ENCODE measurements around the gene EMILIN1. TPM values are rescaled to one million over a fixed set of nuclear protein-coding genes. Genes with fewer than 3 reads are reported as not detected.
A peak's percentile ranks its signal among the peaks of the same experiment; 100 is the strongest.

EMILIN1 gene
- total RNA-seq, 6 experiments from 2014 or later, result 144 to 208 (median 183) TPM

- H3K36me3 Mint-ChIP-seq (ENCODE audit: low read depth), result peaks cover 9% of the 10 kb centered on the region; the same call in 1 of the 2 replicates
- peaks cover 3% of the 10 kb centered on the region for H3K27me3 Mint-ChIP-seq (ENCODE audit: insufficient read depth)
- H3K9me3 Mint-ChIP-seq, result no peaks in the 10 kb centered on the region
- DNase-seq, result no peak
- peaks cover 32% of the 10 kb centered on the region for H3K4me1 Mint-ChIP-seq (ENCODE audit: low read depth)
- H3K4me3 Mint-ChIP-seq, result peak overlapping the region; percentile 62
- TF ChIP-seq CTCF (IDR thresholded peaks at IDR 0.05), result no peak; the same call in 1 of the 2 replicates
- H3K27ac Mint-ChIP-seq, result peak overlapping the region; percentile 41
Measured at GRCh38 chr2:27085062-27085672, 6.8 kb downstream of the EMILIN1 start.

- peaks cover 3% of the 10 kb centered on the region for H3K27me3 Mint-ChIP-seq (ENCODE audit: insufficient read depth)
- no peaks in the 10 kb centered on the region for H3K9me3 Mint-ChIP-seq
- H3K4me3 Mint-ChIP-seq, result peak overlapping the region; percentile 62
- H3K4me1 Mint-ChIP-seq (ENCODE audit: low read depth), result peaks cover 27% of the 10 kb centered on the region
- peaks cover 7% of the 10 kb centered on the region; the same call in 1 of the 2 replicates for H3K36me3 Mint-ChIP-seq (ENCODE audit: low read depth)
- H3K27ac Mint-ChIP-seq, result peak overlapping the region; percentile 41
- peak; percentile 46 for DNase-seq
- peak; percentile 57; the same call in 1 of the 2 replicates for TF ChIP-seq CTCF (IDR thresholded peaks at IDR 0.05)
Measured at GRCh38 chr2:27085673-27086089, 7.3 kb downstream of the EMILIN1 start.

GRCh38 chr2:27086090-27086723 is 7.8 kb downstream of the EMILIN1 start:
- peak; percentile 84 for DNase-seq
- peak; percentile 96 for TF ChIP-seq CTCF (IDR thresholded peaks at IDR 0.05)
- Mint-ChIP-seq H3K9me3 (no peaks in the 10 kb centered on the region), H3K27me3 (ENCODE audit: insufficient read depth) (peaks cover 3% of the 10 kb centered on the region), H3K4me3 (peak overlapping the region; percentile 79), H3K36me3 (ENCODE audit: low read depth) (peaks cover 4% of the 10 kb centered on the region; the same call in 1 of the 2 replicates), H3K4me1 (ENCODE audit: low read depth) (peaks cover 21% of the 10 kb centered on the region), H3K27ac (peak overlapping the region; percentile 65)

- H3K36me3 Mint-ChIP-seq (ENCODE audit: low read depth), result no peaks in the 10 kb centered on the region
- H3K27ac Mint-ChIP-seq, result peak within 1 kb of the TSS; percentile 65
- peak; percentile 66 for TF ChIP-seq CTCF (IDR thresholded peaks at IDR 0.05)
- DNase-seq, result no peak
- H3K9me3 Mint-ChIP-seq, result no peaks in the 10 kb centered on the region
- peaks cover 16% of the 10 kb centered on the region for H3K4me1 Mint-ChIP-seq (ENCODE audit: low read depth)
- H3K4me3 Mint-ChIP-seq, result peak within 1 kb of the TSS; percentile 82
- H3K27me3 Mint-ChIP-seq (ENCODE audit: insufficient read depth), result peaks cover 3% of the 10 kb centered on the region
Measured at GRCh38 chr2:27086724-27087593, 8.5 kb downstream of the EMILIN1 start, which contains the start of gene KHK. Gene KHK (plus strand): TSS chr2:27086772. CDS start chr2:27087260, 488 bp downstream.

- DNase-seq, result no peak
- H3K9me3 Mint-ChIP-seq, result no peaks in the 10 kb centered on the region
- H3K4me3 Mint-ChIP-seq, result no peak overlapping the region
- H3K4me1 Mint-ChIP-seq (ENCODE audit: low read depth), result peaks cover 17% of the 10 kb centered on the region
- H3K36me3 Mint-ChIP-seq (ENCODE audit: low read depth), result no peaks in the 10 kb centered on the region
- peaks cover 5% of the 10 kb centered on the region for H3K27me3 Mint-ChIP-seq (ENCODE audit: insufficient read depth)
- H3K27ac Mint-ChIP-seq, result no peak overlapping the region
- TF ChIP-seq CTCF (IDR thresholded peaks at IDR 0.05), result no peak
Measured at GRCh38 chr2:27087823-27088410, 9.5 kb downstream of the EMILIN1 start.
